Mesothelial cell of epicardium (in vitro differentiated cells): Measurements from ENCODE around the gene EML6. TPM values are rescaled to one million over a fixed set of nuclear protein-coding genes. Genes with fewer than 3 reads are reported as not detected.
A peak's percentile ranks its signal among the peaks of the same experiment; 100 is the strongest.

Experiments
- DNase-seq, 2 experiments: peaks; one replicate each; pipeline ENCODE4 v3.0.0; 2021; ENCODE audit warnings: low spot score in 2 of 2; ENCODE audit not compliant: unreplicated experiment in 2 of 2
- H3K27ac Mint-ChIP-seq: 2 replicates; pipeline ENCODE4 v1.8.0; 2021; ENCODE audit warnings: mixed read lengths
- H3K27me3 Mint-ChIP-seq: 2 replicates; pipeline ENCODE4 v1.8.0; 2021; ENCODE audit warnings: low read depth, mixed read lengths
- H3K36me3 Mint-ChIP-seq: 2 replicates; pipeline ENCODE4 v1.8.0; 2021; ENCODE audit warnings: mixed read lengths
- H3K4me1 Mint-ChIP-seq: 2 replicates; pipeline ENCODE4 v1.8.0; 2021; ENCODE audit warnings: mixed read lengths
- H3K4me3 Mint-ChIP-seq: 2 replicates; pipeline ENCODE4 v1.8.0; 2021; ENCODE audit warnings: mild to moderate bottlenecking, moderate library complexity, mixed read lengths
- H3K9me3 Mint-ChIP-seq: 2 replicates; pipeline ENCODE4 v1.8.0; 2021; ENCODE audit warnings: mixed read lengths
- total RNA-seq: library from RNA; stranded (reverse); gene quantifications from 3 replicates; pipeline ENCODE4 v1.2.1, GENCODE V29; 2021
- TF ChIP-seq, protein P1 (sequence below): fragments of 200-600 bp; sonication (generic); IDR thresholded peaks from one replicate; pipeline ENCODE4 v1.5.0; 2021; ENCODE audit warnings: antibody characterized with exemption; ENCODE audit not compliant: unreplicated experiment

The EML6 gene
- total RNA-seq, 1 donor from 2014 or later, result 2.3 TPM

DNA sequence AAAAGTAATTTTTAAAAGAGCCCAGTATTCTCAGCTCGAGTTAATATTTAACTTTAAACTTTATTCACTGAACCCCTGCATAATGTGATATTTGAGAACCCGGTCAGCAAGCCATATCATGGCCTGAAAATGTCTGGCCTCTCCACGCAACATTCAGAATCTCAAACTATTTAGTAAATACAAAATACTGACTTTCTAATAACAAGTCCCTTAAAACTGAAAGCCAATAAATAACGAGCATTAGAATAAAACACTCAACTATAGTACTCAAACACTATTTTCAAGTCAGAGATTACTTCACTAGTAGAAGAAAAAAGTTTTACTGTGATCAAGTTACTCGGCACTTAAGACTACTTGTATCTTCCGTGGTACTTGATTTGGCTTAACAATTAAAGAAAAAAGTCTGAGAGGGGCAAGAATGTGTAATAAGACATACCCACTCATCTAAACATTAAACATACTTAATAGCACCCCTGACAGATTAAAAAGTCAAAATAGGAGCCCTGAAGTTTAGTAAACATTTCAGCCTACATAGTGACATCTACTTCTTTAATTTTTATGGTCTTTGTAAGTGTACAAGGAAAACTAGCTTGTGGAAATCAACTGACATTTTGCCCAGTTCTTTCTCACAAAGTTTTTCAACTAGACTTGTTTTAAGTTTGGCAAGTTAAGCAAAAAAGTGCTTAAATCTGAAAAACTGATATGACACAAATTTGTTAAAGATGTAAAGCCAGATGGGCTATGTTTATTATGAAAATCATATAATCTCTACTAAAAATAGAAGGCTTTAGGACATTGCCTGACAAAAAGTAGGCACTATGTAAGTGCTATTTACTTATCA, 288.6 kb downstream of the EML6 start:
- Mint-ChIP-seq H3K9me3 (peaks cover 7% of the 10 kb centered on the region), H3K4me1 (peaks cover 65% of the 10 kb centered on the region), H3K4me3 (no peak overlapping the region), H3K27me3 (no peaks in the 10 kb centered on the region), H3K27ac (peak overlapping the region; percentile 90), H3K36me3 (peaks cover 8% of the 10 kb centered on the region)
- no peak for DNase-seq
- TF ChIP-seq, protein P1, sequence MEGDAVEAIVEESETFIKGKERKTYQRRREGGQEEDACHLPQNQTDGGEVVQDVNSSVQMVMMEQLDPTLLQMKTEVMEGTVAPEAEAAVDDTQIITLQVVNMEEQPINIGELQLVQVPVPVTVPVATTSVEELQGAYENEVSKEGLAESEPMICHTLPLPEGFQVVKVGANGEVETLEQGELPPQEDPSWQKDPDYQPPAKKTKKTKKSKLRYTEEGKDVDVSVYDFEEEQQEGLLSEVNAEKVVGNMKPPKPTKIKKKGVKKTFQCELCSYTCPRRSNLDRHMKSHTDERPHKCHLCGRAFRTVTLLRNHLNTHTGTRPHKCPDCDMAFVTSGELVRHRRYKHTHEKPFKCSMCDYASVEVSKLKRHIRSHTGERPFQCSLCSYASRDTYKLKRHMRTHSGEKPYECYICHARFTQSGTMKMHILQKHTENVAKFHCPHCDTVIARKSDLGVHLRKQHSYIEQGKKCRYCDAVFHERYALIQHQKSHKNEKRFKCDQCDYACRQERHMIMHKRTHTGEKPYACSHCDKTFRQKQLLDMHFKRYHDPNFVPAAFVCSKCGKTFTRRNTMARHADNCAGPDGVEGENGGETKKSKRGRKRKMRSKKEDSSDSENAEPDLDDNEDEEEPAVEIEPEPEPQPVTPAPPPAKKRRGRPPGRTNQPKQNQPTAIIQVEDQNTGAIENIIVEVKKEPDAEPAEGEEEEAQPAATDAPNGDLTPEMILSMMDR, result no peak

- Mint-ChIP-seq H3K27me3 (no peaks in the 10 kb centered on the region), H3K27ac (peak overlapping the region; percentile 90), H3K4me1 (peaks cover 57% of the 10 kb centered on the region), H3K36me3 (peaks cover 8% of the 10 kb centered on the region), H3K9me3 (peaks cover 7% of the 10 kb centered on the region), H3K4me3 (peak overlapping the region; percentile 20)
- TF ChIP-seq, protein P1, result no peak
- DNase-seq, result no peak
Measured at GRCh38 chr2:55012672-55013484, 289.4 kb downstream of the EML6 start.

- peak overlapping the region; percentile 90 for H3K27ac Mint-ChIP-seq
- H3K4me1 Mint-ChIP-seq, result peaks cover 49% of the 10 kb centered on the region
- peaks cover 16% of the 10 kb centered on the region for H3K36me3 Mint-ChIP-seq
- no peak overlapping the region for H3K4me3 Mint-ChIP-seq
- H3K9me3 Mint-ChIP-seq, result peaks cover 8% of the 10 kb centered on the region
- no peaks in the 10 kb centered on the region for H3K27me3 Mint-ChIP-seq
- no peak for DNase-seq
- TF ChIP-seq, protein P1, result no peak
Measured at GRCh38 chr2:55013936-55014335, 290.5 kb downstream of the EML6 start.

- Mint-ChIP-seq H3K4me3 (no peak overlapping the region), H3K4me1 (peaks cover 38% of the 10 kb centered on the region)
- DNase-seq, result no peak
Measured at GRCh38 chr2:55014962-55015939, 291.8 kb downstream of the EML6 start.

More at GRCh38 chr2:55014962-55015939, 291.8 kb downstream of the EML6 start:
- TF ChIP-seq, protein P1, result no peak
- peaks cover 29% of the 10 kb centered on the region for H3K36me3 Mint-ChIP-seq
- H3K27ac Mint-ChIP-seq, result peak overlapping the region; percentile 76
- no peaks in the 10 kb centered on the region for H3K27me3 Mint-ChIP-seq
- peaks cover 21% of the 10 kb centered on the region for H3K9me3 Mint-ChIP-seq
